Gastrocnemius medialis (tissue), 4 donors: ENCODE results near the gene NSRP1.

Experiments used
- POLR2A ChIP-seq, 2 donors: fragments of 450-650 bp; IDR thresholded peaks; one replicate each; pipeline ENCODE4 v1.6.1; 2017; ENCODE audit warnings: antibody characterized with exemption in 2 of 2, mild to moderate bottlenecking in 2 of 2, moderate library complexity in 2 of 2
- TF ChIP-seq, protein P1 (sequence below), 5 experiments: fragments of 450-650 bp in 3 of 5; fragments of 200-600 bp in 2 of 5; sonication (generic) in 2 of 5; IDR thresholded peaks in 4 of 5; conservative IDR thresholded peaks in 1 of 5; 1 replicate in 4 of 5; 2 replicates in 1 of 5; pipeline ENCODE4 v1.5.1; 2016 to 2019; ENCODE audit warnings: antibody characterized with exemption in 5 of 5, mild to moderate bottlenecking in 3 of 5, moderate library complexity in 3 of 5

- TF ChIP-seq, protein P1, sequence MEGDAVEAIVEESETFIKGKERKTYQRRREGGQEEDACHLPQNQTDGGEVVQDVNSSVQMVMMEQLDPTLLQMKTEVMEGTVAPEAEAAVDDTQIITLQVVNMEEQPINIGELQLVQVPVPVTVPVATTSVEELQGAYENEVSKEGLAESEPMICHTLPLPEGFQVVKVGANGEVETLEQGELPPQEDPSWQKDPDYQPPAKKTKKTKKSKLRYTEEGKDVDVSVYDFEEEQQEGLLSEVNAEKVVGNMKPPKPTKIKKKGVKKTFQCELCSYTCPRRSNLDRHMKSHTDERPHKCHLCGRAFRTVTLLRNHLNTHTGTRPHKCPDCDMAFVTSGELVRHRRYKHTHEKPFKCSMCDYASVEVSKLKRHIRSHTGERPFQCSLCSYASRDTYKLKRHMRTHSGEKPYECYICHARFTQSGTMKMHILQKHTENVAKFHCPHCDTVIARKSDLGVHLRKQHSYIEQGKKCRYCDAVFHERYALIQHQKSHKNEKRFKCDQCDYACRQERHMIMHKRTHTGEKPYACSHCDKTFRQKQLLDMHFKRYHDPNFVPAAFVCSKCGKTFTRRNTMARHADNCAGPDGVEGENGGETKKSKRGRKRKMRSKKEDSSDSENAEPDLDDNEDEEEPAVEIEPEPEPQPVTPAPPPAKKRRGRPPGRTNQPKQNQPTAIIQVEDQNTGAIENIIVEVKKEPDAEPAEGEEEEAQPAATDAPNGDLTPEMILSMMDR (IDR thresholded peaks at IDR 0.05 in 4 of 5, conservative IDR thresholded peaks at IDR 0.05 in 1 of 5): no peak
- TF ChIP-seq POLR2A (IDR thresholded peaks at IDR 0.05): no peak
Observed at GRCh38 chr17:30086896-30087295, 29.7 kb upstream of the NSRP1 start.
